ENCODE measurements around the gene HUWE1. TPM values are rescaled to one million over a fixed set of nuclear protein-coding genes. Genes with fewer than 3 reads are reported as not detected.

The HUWE1 gene
- total and polyA plus RNA-seq, 12 donors = 38.4 to 170 (median 109) TPM

- intact Hi-C loops (cut with DNase I) = no loop called here
- no peaks in the 10 kb centered on the region for H3K9me3 ChIP-seq (replicated peaks in 1 of 3)
- no peak overlapping the region for H3K27ac ChIP-seq
- H3K27me3 ChIP-seq = peaks cover 4% of the 10 kb centered on the region
- TF ChIP-seq CTCF (IDR thresholded peaks at IDR 0.05) (no peak), POLR2A (IDR thresholded peaks at IDR 0.05) (no peak)
- no peaks in the 10 kb centered on the region for H3K4me1 ChIP-seq (replicated peaks in 1 of 2)
- 92 to 100% (median 97%) methylated on average over 2 of the region's 2 CpGs for WGBS, 4 donors
- DNase-seq = no peak
- no peak overlapping the region for H3K4me3 ChIP-seq
- peaks cover 0 to 36% of the 10 kb centered on the region in 2 donors for H3K36me3 ChIP-seq (replicated peaks in 1 of 2)
These were observed 80.1 kb downstream of the HUWE1 start for GRCh38 chrX:53606456-53606855.

- H3K9me3 ChIP-seq (replicated peaks in 1 of 3) = no peaks in the 10 kb centered on the region
- peaks cover 8% of the 10 kb centered on the region for H3K27me3 ChIP-seq
- WGBS, 4 donors = 36 to 41% (median 37%) methylated on average over 4 of the region's 4 CpGs
- no peak overlapping the region for H3K4me3 ChIP-seq
- no peak overlapping the region for H3K27ac ChIP-seq
- H3K4me1 ChIP-seq (replicated peaks in 1 of 2) = no peaks in the 10 kb centered on the region
- peaks cover 0 to 41% of the 10 kb centered on the region in 2 donors for H3K36me3 ChIP-seq (replicated peaks in 1 of 2)
- TF ChIP-seq CTCF (IDR thresholded peaks at IDR 0.05) (no peak), POLR2A (IDR thresholded peaks at IDR 0.05) (no peak)
- no peak for DNase-seq
- intact Hi-C loops (cut with DNase I) = no loop called here
These were observed 81.5 kb downstream of the HUWE1 start for GRCh38 chrX:53605004-53605403.

- Histone ChIP-seq H3K36me3 (replicated peaks in 1 of 2) (peaks cover 0 to 45% of the 10 kb centered on the region in 2 donors), H3K4me3 (no peak overlapping the region), H3K27me3 (peaks cover 9% of the 10 kb centered on the region), H3K9me3 (replicated peaks in 1 of 3) (no peaks in the 10 kb centered on the region), H3K27ac (no peak overlapping the region), H3K4me1 (replicated peaks in 1 of 2) (no peaks in the 10 kb centered on the region)
- TF ChIP-seq POLR2A (IDR thresholded peaks at IDR 0.05) = no peak
- TF ChIP-seq CTCF (IDR thresholded peaks at IDR 0.05) = no peak
- 55 to 72% (median 70%) methylated on average over 2 of the region's 2 CpGs for WGBS, 4 donors
- intact Hi-C loops (cut with DNase I) = no loop called here
- no peak for DNase-seq
These were observed 86.6 kb downstream of the HUWE1 start for GRCh38 chrX:53599781-53600396.

GRCh38 chrX:53598169-53598568 is 88.3 kb downstream of the HUWE1 start:
- H3K36me3 ChIP-seq (replicated peaks in 1 of 2) = peaks cover 0 to 46% of the 10 kb centered on the region in 2 donors
- intact Hi-C loops (cut with DNase I) = no loop called here

More at GRCh38 chrX:53598169-53598568, 88.3 kb downstream of the HUWE1 start:
- H3K4me1 ChIP-seq (replicated peaks in 1 of 2) = no peaks in the 10 kb centered on the region
- WGBS, 4 donors = 66 to 92% (median 77%) methylated on average over 2 of the region's 2 CpGs
- H3K9me3 ChIP-seq (replicated peaks in 1 of 3) = no peaks in the 10 kb centered on the region
- DNase-seq = no peak
- H3K4me3 ChIP-seq = no peak overlapping the region
- TF ChIP-seq CTCF (IDR thresholded peaks at IDR 0.05) = no peak
- no peak for TF ChIP-seq POLR2A (IDR thresholded peaks at IDR 0.05)
- peaks cover 9% of the 10 kb centered on the region for H3K27me3 ChIP-seq
- no peak overlapping the region for H3K27ac ChIP-seq

Data from adrenal gland (tissue), 12 donors.